ENCODE results near the gene CCL11. TPM values are rescaled to one million over a fixed set of nuclear protein-coding genes. Genes with fewer than 3 reads are reported as not detected.

The CCL11 gene
- total and polyA plus RNA-seq, 3 donors from 2014 or later, result not detected

DNA sequence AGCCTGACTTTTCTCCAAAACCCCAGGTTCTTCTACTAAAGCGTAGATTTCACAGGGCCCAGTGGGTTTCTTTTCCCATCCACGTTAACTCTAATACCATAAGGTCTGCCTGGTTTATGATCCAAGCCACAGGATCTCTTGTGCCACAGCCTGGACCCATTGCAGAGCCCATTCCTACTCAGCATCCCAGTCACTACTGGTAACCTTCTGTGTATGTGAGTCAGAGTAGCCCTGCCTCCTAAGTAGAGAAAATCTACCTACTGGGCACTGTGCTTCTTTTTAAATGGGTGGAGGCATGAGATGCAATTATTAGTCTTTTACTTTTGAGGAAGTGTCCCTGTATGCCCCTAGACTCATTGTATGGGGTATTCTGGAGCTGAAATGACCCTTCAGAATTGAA is 13.5 kb downstream of the CCL11 start:
- WGBS, 2 donors, result 90 to 98% methylated on average over 2 of the region's 2 CpGs
- H3K4me3 ChIP-seq, result no peak overlapping the region
- no peaks in the 10 kb centered on the region for H3K36me3 ChIP-seq (ENCODE audit: low read depth, missing control alignments)
- no peak for TF ChIP-seq CTCF (IDR thresholded peaks at IDR 0.05)
- no peak for TF ChIP-seq POLR2A (IDR thresholded peaks at IDR 0.05)
- H3K4me1 ChIP-seq, result no peaks in the 10 kb centered on the region
- intact Hi-C loops (cut with DNase I; ENCODE audit: low total_unique reads), result no loop called here
- no peaks in the 10 kb centered on the region for H3K9me3 ChIP-seq
- DNase-seq, result no peak
- H3K27me3 ChIP-seq, result no peaks in the 10 kb centered on the region
- H3K27ac ChIP-seq, result no peak overlapping the region

GRCh38 chr17:34299956-34300577 is 14.5 kb downstream of the CCL11 start:
- intact Hi-C loops (cut with DNase I; ENCODE audit: low total_unique reads), result no loop called here
- Histone ChIP-seq H3K4me3 (no peak overlapping the region), H3K27me3 (no peaks in the 10 kb centered on the region), H3K36me3 (ENCODE audit: low read depth, missing control alignments) (no peaks in the 10 kb centered on the region), H3K27ac (no peak overlapping the region), H3K9me3 (no peaks in the 10 kb centered on the region), H3K4me1 (no peaks in the 10 kb centered on the region)
- WGBS, 2 donors, result 88 to 94% methylated on average over 3 of the region's 3 CpGs
- TF ChIP-seq POLR2A (IDR thresholded peaks at IDR 0.05), result no peak
- no peak for TF ChIP-seq CTCF (IDR thresholded peaks at IDR 0.05)
- DNase-seq, result no peak

GRCh38 chr17:34300652-34301370 is 15.3 kb downstream of the CCL11 start:
- 38 to 52% methylated on average over 3 of the region's 3 CpGs for WGBS, 2 donors
- intact Hi-C loops (cut with DNase I; ENCODE audit: low total_unique reads), result no loop called here
- Histone ChIP-seq H3K27ac (no peak overlapping the region), H3K27me3 (no peaks in the 10 kb centered on the region), H3K9me3 (no peaks in the 10 kb centered on the region), H3K4me3 (no peak overlapping the region), H3K36me3 (ENCODE audit: low read depth, missing control alignments) (no peaks in the 10 kb centered on the region), H3K4me1 (no peaks in the 10 kb centered on the region)
- DNase-seq, result no peak
- TF ChIP-seq CTCF (IDR thresholded peaks at IDR 0.05) (no peak), POLR2A (IDR thresholded peaks at IDR 0.05) (no peak)

- H3K9me3 ChIP-seq, result no peaks in the 10 kb centered on the region
- H3K36me3 ChIP-seq (ENCODE audit: low read depth, missing control alignments), result no peaks in the 10 kb centered on the region
- TF ChIP-seq POLR2A (IDR thresholded peaks at IDR 0.05) (no peak), CTCF (IDR thresholded peaks at IDR 0.05) (no peak)
- no peak overlapping the region for H3K4me3 ChIP-seq
- no peaks in the 10 kb centered on the region for H3K4me1 ChIP-seq
- no peaks in the 10 kb centered on the region for H3K27me3 ChIP-seq
- DNase-seq, result no peak
- 65 to 86% methylated on average over 2 of the region's 2 CpGs for WGBS, 2 donors
- H3K27ac ChIP-seq, result no peak overlapping the region
- intact Hi-C loops (cut with DNase I; ENCODE audit: low total_unique reads), result no loop called here
These were observed 16.4 kb downstream of the CCL11 start for GRCh38 chr17:34301986-34302385.

- 80 to 92% methylated on average over 1 of the region's 1 CpG for WGBS, 2 donors
- H3K4me1 ChIP-seq, result no peaks in the 10 kb centered on the region
- no peaks in the 10 kb centered on the region for H3K9me3 ChIP-seq
- DNase-seq, result no peak
- H3K27ac ChIP-seq, result no peak overlapping the region
- no peaks in the 10 kb centered on the region for H3K36me3 ChIP-seq (ENCODE audit: low read depth, missing control alignments)
- TF ChIP-seq POLR2A (IDR thresholded peaks at IDR 0.05) (no peak), CTCF (IDR thresholded peaks at IDR 0.05) (no peak)
- intact Hi-C loops (cut with DNase I; ENCODE audit: low total_unique reads), result no loop called here
- H3K27me3 ChIP-seq, result no peaks in the 10 kb centered on the region
- no peak overlapping the region for H3K4me3 ChIP-seq
These were observed 17.1 kb downstream of the CCL11 start for GRCh38 chr17:34302636-34303035.
